SK-N-SH treated with all-trans-retinoic acid at 6 μM for 48 hours (cell line): ENCODE results near the gene PIK3R5.

Experiments
- ATAC-seq: fragments of 200-7000 bp; cut with Tn5 transposase; 3 replicates; pipeline ENCODE4 v1.9.1; 2020; ENCODE audit warnings: mild to moderate bottlenecking, moderate library complexity
- BACH2 ChIP-seq: fragments of 250-450 bp; sonication (Bioruptor Pico); IDR thresholded peaks from 2 replicates; pipeline ENCODE4 v1.9.0; 2021; ENCODE audit warnings: mild to moderate bottlenecking, borderline replicate concordance
- CSRNP3 ChIP-seq: fragments of 250-450 bp; sonication (Bioruptor Pico); IDR thresholded peaks from 2 replicates; pipeline ENCODE4 v1.5.1; 2021; ENCODE audit warnings: mild to moderate bottlenecking, moderate library complexity
- ESRRG ChIP-seq: fragments of 250-450 bp; sonication (Bioruptor Pico); IDR thresholded peaks from 2 replicates; pipeline ENCODE4 v1.6.1; 2021; ENCODE audit warnings: mild to moderate bottlenecking
- GLIS3 ChIP-seq: fragments of 250-450 bp; sonication (Bioruptor Pico); IDR thresholded peaks from 2 replicates; pipeline ENCODE4 v1.5.0; 2020; ENCODE audit warnings: mild to moderate bottlenecking, moderate library complexity
- ISL1 ChIP-seq: fragments of 250-450 bp; sonication (Bioruptor Pico); IDR thresholded peaks from 2 replicates; pipeline ENCODE4 v2.1.2; 2022; ENCODE audit warnings: mild to moderate bottlenecking, moderate library complexity
- OSR1 ChIP-seq: fragments of 250-450 bp; sonication (Bioruptor Pico); IDR thresholded peaks from 2 replicates; pipeline ENCODE4 v1.8.0; 2022; ENCODE audit warnings: moderate library complexity, mild to moderate bottlenecking, inconsistent platforms
- POU6F1 ChIP-seq: fragments of 250-450 bp; sonication (Bioruptor Pico); IDR thresholded peaks from 2 replicates; pipeline ENCODE4 v1.8.0; 2021; ENCODE audit warnings: low read depth, mild to moderate bottlenecking, moderate library complexity, borderline replicate concordance
- PPARA ChIP-seq: fragments of 250-450 bp; sonication (Bioruptor Pico); IDR thresholded peaks from 2 replicates; pipeline ENCODE4 v1.5.0; 2020; ENCODE audit warnings: mild to moderate bottlenecking, borderline replicate concordance
- RARB ChIP-seq: fragments of 250-450 bp; sonication (Bioruptor Pico); IDR thresholded peaks from 2 replicates; pipeline ENCODE4 v1.8.0; 2021; ENCODE audit warnings: mild to moderate bottlenecking, moderate library complexity
- SNAI2 ChIP-seq: fragments of 250-450 bp; sonication (Bioruptor Pico); IDR thresholded peaks from 2 replicates; pipeline ENCODE4 v1.5.0; 2020; ENCODE audit warnings: mild to moderate bottlenecking, moderate library complexity
- TOX ChIP-seq: fragments of 250-450 bp; sonication (Bioruptor Pico); IDR thresholded peaks from 2 replicates; pipeline ENCODE4 v1.8.0; 2021; ENCODE audit warnings: mild to moderate bottlenecking, moderate library complexity, borderline replicate concordance
- TSHZ2 ChIP-seq: fragments of 250-450 bp; sonication (Bioruptor Pico); IDR thresholded peaks from 2 replicates; pipeline ENCODE4 v1.5.0; 2020; ENCODE audit warnings: mild to moderate bottlenecking, moderate library complexity
- ZC3H10 ChIP-seq: fragments of 250-450 bp; sonication (Bioruptor Pico); IDR thresholded peaks from 2 replicates; pipeline ENCODE4 v1.5.1; 2021; ENCODE audit warnings: mild to moderate bottlenecking, moderate library complexity
- ZFP3 ChIP-seq: fragments of 250-450 bp; sonication (Bioruptor Pico); IDR thresholded peaks from 2 replicates; pipeline ENCODE4 v1.5.0; 2020; ENCODE audit warnings: mild to moderate bottlenecking, moderate library complexity
- ZFP30 ChIP-seq: fragments of 450-650 bp; formaldehyde crosslinking; IDR thresholded peaks from 2 replicates; pipeline ENCODE4 v1.5.0; 2022; ENCODE audit warnings: mild to moderate bottlenecking, moderate library complexity
- ZNF565 ChIP-seq: fragments of 450-650 bp; formaldehyde crosslinking; conservative IDR thresholded peaks from 2 replicates; pipeline ENCODE4 v1.5.0; 2020; ENCODE audit warnings: low read depth, mild to moderate bottlenecking, moderate library complexity
- ZNF70 ChIP-seq: fragments of 450-650 bp; formaldehyde crosslinking; IDR thresholded peaks from 2 replicates; pipeline ENCODE4 v1.5.0; 2020; ENCODE audit warnings: mild to moderate bottlenecking, moderate library complexity
- ZNF8 ChIP-seq: fragments of 450-650 bp; formaldehyde crosslinking; IDR thresholded peaks from 2 replicates; pipeline ENCODE4 v1.5.0; 2020; ENCODE audit warnings: mild to moderate bottlenecking, moderate library complexity
- TF ChIP-seq, protein P1 (sequence below): fragments of 250-450 bp; sonication (Bioruptor Pico); IDR thresholded peaks from 2 replicates; pipeline ENCODE4 v1.8.0; 2020; ENCODE audit warnings: mild to moderate bottlenecking, moderate library complexity, borderline replicate concordance
- TF ChIP-seq, protein P2 (sequence below): fragments of 250-450 bp; sonication (Bioruptor Pico); IDR thresholded peaks from 2 replicates; pipeline ENCODE4 v1.5.1; 2020; ENCODE audit warnings: low read depth, mild to moderate bottlenecking, moderate library complexity

Gene PIK3R5

DNA sequence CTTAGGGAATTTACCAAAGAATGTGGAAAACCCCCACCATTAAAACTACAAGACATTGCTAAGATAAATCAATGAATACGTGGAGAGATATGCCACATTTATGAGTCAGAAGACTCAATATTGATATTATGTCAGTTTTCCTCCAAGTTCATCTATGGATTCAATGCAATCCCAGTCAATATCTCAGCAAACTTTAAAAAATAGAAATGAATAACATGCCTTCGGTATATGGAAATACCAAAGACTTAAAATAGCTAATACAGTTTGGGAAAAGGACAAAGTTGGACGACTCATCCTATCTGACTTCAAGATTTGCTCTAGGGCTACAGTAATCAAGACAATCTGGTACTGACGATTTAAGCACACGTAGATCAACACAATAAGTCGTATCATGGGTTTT lies 31.2 kb downstream of the PIK3R5 start:
- ATAC-seq = no peak

GRCh38 chr17:8930649-8931048 lies 34.9 kb downstream of the PIK3R5 start:
- TF ChIP-seq RARB (CRISPR knock-in tag) (no peak), ZNF565 (CRISPR knock-in tag) (no peak), POU6F1 (no peak), ZFP30 (CRISPR knock-in tag) (no peak), ZNF70 (CRISPR knock-in tag) (no peak), SNAI2 (CRISPR knock-in tag) (no peak)
- no peak for ATAC-seq

More for the DNA sequence above, 31.2 kb downstream of the PIK3R5 start:
- TF ChIP-seq SNAI2 (CRISPR knock-in tag) = no peak
- no peak for TF ChIP-seq TOX
- TF ChIP-seq, protein P1, sequence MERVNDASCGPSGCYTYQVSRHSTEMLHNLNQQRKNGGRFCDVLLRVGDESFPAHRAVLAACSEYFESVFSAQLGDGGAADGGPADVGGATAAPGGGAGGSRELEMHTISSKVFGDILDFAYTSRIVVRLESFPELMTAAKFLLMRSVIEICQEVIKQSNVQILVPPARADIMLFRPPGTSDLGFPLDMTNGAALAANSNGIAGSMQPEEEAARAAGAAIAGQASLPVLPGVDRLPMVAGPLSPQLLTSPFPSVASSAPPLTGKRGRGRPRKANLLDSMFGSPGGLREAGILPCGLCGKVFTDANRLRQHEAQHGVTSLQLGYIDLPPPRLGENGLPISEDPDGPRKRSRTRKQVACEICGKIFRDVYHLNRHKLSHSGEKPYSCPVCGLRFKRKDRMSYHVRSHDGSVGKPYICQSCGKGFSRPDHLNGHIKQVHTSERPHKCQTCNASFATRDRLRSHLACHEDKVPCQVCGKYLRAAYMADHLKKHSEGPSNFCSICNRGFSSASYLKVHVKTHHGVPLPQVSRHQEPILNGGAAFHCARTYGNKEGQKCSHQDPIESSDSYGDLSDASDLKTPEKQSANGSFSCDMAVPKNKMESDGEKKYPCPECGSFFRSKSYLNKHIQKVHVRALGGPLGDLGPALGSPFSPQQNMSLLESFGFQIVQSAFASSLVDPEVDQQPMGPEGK (CRISPR knock-in tag) = no peak
- TF ChIP-seq ZFP30 (CRISPR knock-in tag) = no peak
- TF ChIP-seq ZNF70 (CRISPR knock-in tag) = no peak
- TF ChIP-seq OSR1 (CRISPR knock-in tag) = no peak
- TF ChIP-seq BACH2 (CRISPR knock-in tag) = no peak
- TF ChIP-seq ZNF565 (CRISPR knock-in tag) = no peak
- no peak for TF ChIP-seq CSRNP3
- TF ChIP-seq ZC3H10 (CRISPR knock-in tag) = no peak
- TF ChIP-seq TSHZ2 (CRISPR knock-in tag) = no peak
- TF ChIP-seq, protein P2, sequence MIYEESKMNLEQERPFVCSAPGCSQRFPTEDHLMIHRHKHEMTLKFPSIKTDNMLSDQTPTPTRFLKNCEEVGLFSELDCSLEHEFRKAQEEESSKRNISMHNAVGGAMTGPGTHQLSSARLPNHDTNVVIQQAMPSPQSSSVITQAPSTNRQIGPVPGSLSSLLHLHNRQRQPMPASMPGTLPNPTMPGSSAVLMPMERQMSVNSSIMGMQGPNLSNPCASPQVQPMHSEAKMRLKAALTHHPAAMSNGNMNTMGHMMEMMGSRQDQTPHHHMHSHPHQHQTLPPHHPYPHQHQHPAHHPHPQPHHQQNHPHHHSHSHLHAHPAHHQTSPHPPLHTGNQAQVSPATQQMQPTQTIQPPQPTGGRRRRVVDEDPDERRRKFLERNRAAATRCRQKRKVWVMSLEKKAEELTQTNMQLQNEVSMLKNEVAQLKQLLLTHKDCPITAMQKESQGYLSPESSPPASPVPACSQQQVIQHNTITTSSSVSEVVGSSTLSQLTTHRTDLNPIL (CRISPR knock-in tag) = no peak
- TF ChIP-seq PPARA (CRISPR knock-in tag) = no peak
- TF ChIP-seq ISL1 (CRISPR knock-in tag) = no peak
- TF ChIP-seq RARB (CRISPR knock-in tag) = no peak
- TF ChIP-seq ZFP3 (CRISPR knock-in tag) = no peak

GRCh38 chr17:8928347-8928746 lies 37.2 kb downstream of the PIK3R5 start:
- no peak for ATAC-seq
- TF ChIP-seq TOX = no peak
- TF ChIP-seq ESRRG (CRISPR knock-in tag) = no peak
- TF ChIP-seq ZNF8 = no peak
- TF ChIP-seq GLIS3 (CRISPR knock-in tag) = no peak
- TF ChIP-seq ZFP30 (CRISPR knock-in tag) = no peak
- no peak for TF ChIP-seq SNAI2 (CRISPR knock-in tag)
- no peak for TF ChIP-seq TSHZ2 (CRISPR knock-in tag)
- no peak for TF ChIP-seq POU6F1
- TF ChIP-seq, protein P2 (CRISPR knock-in tag) = no peak
- no peak for TF ChIP-seq CSRNP3
- TF ChIP-seq BACH2 (CRISPR knock-in tag) = no peak
- no peak for TF ChIP-seq RARB (CRISPR knock-in tag)
- no peak for TF ChIP-seq OSR1 (CRISPR knock-in tag)
